Measurements from ENCODE around the gene DNAJC24. TPM values are rescaled to one million over a fixed set of nuclear protein-coding genes. Genes with fewer than 3 reads are reported as not detected.

DNAJC24 gene
- total RNA-seq, 1 experiment from 2014 or later = 9.3 TPM

GRCh38 chr11:31351168-31351567, 18.5 kb upstream of the DNAJC24 start:
- Histone ChIP-seq H3K9me2 (replicated peaks; ENCODE audit: low read length) (no peaks in the 10 kb centered on the region), H3K9me3 (ENCODE audit: low read length) (no peaks in the 10 kb centered on the region), H3K4me3 (ENCODE audit: low read length) (no peak overlapping the region), H3K36me3 (ENCODE audit: low read depth, low read length) (no peaks in the 10 kb centered on the region), H3K27me3 (ENCODE audit: low read length) (0 out of 2 replicates have a peak, but pooled peaks cover 6% of the 10 kb centered on the region), H3K9ac (ENCODE audit: low read length) (no peak overlapping the region), H3K27ac (ENCODE audit: low read length) (no peak overlapping the region), H2AFZ (ENCODE audit: low read length) (no peak overlapping the region), H3K4me1 (ENCODE audit: insufficient read depth, low read length) (no peaks in the 10 kb centered on the region), H3K79me2 (ENCODE audit: low read length) (no peaks in the 10 kb centered on the region), H3F3A (ENCODE audit: low read length, unreplicated experiment) (no peaks in the 10 kb centered on the region), H3K4me2 (ENCODE audit: low read length) (no peak overlapping the region), H4K20me1 (ENCODE audit: low read length) (no peaks in the 10 kb centered on the region)
- ChIA-PET POLR2A (ENCODE audit: unreplicated experiment) (no interaction called here), CTCF (no interaction called here)
- TF ChIP-seq CTCF (conservative IDR thresholded peaks at IDR 0.05; ENCODE audit: low read depth, low read length) (no peak), EZH2phosphoT487 (IDR thresholded peaks at IDR 0.05; ENCODE audit: borderline replicate concordance, low read length) (no peak), EZH2 (IDR thresholded peaks at IDR 0.05; ENCODE audit: low read length, unreplicated experiment) (no peak)
- no peak for DNase-seq
- no peak for ATAC-seq
- intact Hi-C loops (cut with micrococcal nuclease) = no loop called here
- BruUV-seq (replicated peaks) = no TSS peak

GRCh38 chr11:31355131-31355530, 14.5 kb upstream of the DNAJC24 start:
- no peak overlapping the region for H3K27ac ChIP-seq (ENCODE audit: low read length)
- BruUV-seq (replicated peaks) = no TSS peak
- H3K9ac ChIP-seq (ENCODE audit: low read length) = no peak overlapping the region
- 0 out of 2 replicates have a peak, but pooled peaks cover 6% of the 10 kb centered on the region for H3K27me3 ChIP-seq (ENCODE audit: low read length)
- H3K4me3 ChIP-seq (ENCODE audit: low read length) = no peak overlapping the region
- no peak overlapping the region for H2AFZ ChIP-seq (ENCODE audit: low read length)
- H3K36me3 ChIP-seq (ENCODE audit: low read depth, low read length) = no peaks in the 10 kb centered on the region
- no peaks in the 10 kb centered on the region for H3F3A ChIP-seq (ENCODE audit: low read length, unreplicated experiment)
- no peaks in the 10 kb centered on the region for H3K9me2 ChIP-seq (replicated peaks; ENCODE audit: low read length)
- H3K4me2 ChIP-seq (ENCODE audit: low read length) = no peak overlapping the region
- ATAC-seq (no peak), DNase-seq (no peak)
- POLR2A ChIA-PET (ENCODE audit: unreplicated experiment) = no interaction called here
- H3K79me2 ChIP-seq (ENCODE audit: low read length) = no peaks in the 10 kb centered on the region
- no peak for TF ChIP-seq CTCF (conservative IDR thresholded peaks at IDR 0.05; ENCODE audit: low read depth, low read length)
- no peak for TF ChIP-seq EZH2phosphoT487 (IDR thresholded peaks at IDR 0.05; ENCODE audit: borderline replicate concordance, low read length)
- H4K20me1 ChIP-seq (ENCODE audit: low read length) = no peaks in the 10 kb centered on the region
- CTCF ChIA-PET = interaction anchor here (0.6 kb wide), 1 partner anchor 330 kb away, joined by 3 read pairs; no protein-coding TSS in a partner anchor
- H3K9me3 ChIP-seq (ENCODE audit: low read length) = no peaks in the 10 kb centered on the region
- intact Hi-C loops (cut with micrococcal nuclease) = no loop called here
- H3K4me1 ChIP-seq (ENCODE audit: insufficient read depth, low read length) = no peaks in the 10 kb centered on the region

- TF ChIP-seq CTCF (conservative IDR thresholded peaks at IDR 0.05; ENCODE audit: low read depth, low read length) (no peak), EZH2phosphoT487 (IDR thresholded peaks at IDR 0.05; ENCODE audit: borderline replicate concordance, low read length) (no peak)
- BruUV-seq (replicated peaks) = no TSS peak
- Histone ChIP-seq H3K9me3 (ENCODE audit: low read length) (no peaks in the 10 kb centered on the region), H3K27ac (ENCODE audit: low read length) (no peak overlapping the region), H3K36me3 (ENCODE audit: low read depth, low read length) (no peaks in the 10 kb centered on the region), H3K9ac (ENCODE audit: low read length) (no peak overlapping the region), H3K4me3 (ENCODE audit: low read length) (no peak overlapping the region), H3K9me2 (replicated peaks; ENCODE audit: low read length) (no peaks in the 10 kb centered on the region), H3K27me3 (ENCODE audit: low read length) (peaks cover 6% of the 10 kb centered on the region; the same call in 1 of the 2 replicates), H3F3A (ENCODE audit: low read length, unreplicated experiment) (no peaks in the 10 kb centered on the region), H3K4me1 (ENCODE audit: insufficient read depth, low read length) (no peaks in the 10 kb centered on the region), H2AFZ (ENCODE audit: low read length) (no peak overlapping the region), H3K79me2 (ENCODE audit: low read length) (no peaks in the 10 kb centered on the region), H3K4me2 (ENCODE audit: low read length) (no peak overlapping the region), H4K20me1 (ENCODE audit: low read length) (no peaks in the 10 kb centered on the region)
- intact Hi-C loops (cut with micrococcal nuclease) = no loop called here
- no peak for ATAC-seq
- ChIA-PET CTCF (no interaction called here), POLR2A (ENCODE audit: unreplicated experiment) (no interaction called here)
- peak; percentile 24 for DNase-seq
Measured at GRCh38 chr11:31355817-31356216, 13.8 kb upstream of the DNAJC24 start.

Data from PC-3 (cell line).